PFSK-1 (cell line): ENCODE measurements around the gene CEP290.

Source experiments
- FOXP2 ChIP-seq: optimal IDR thresholded peaks from 2 replicates; pipeline ENCODE3; 2011; ENCODE audit warnings: borderline replicate concordance, control low read depth, inconsistent platforms; ENCODE audit not compliant: insufficient read depth; ENCODE audit errors: extremely low read length, extremely low read depth
- POLR2AphosphoS5 ChIP-seq: IDR thresholded peaks from 2 replicates; pipeline ENCODE4 v1.6.1; 2012; ENCODE audit warnings: low read depth, mild to moderate bottlenecking, control low read depth, low read length, moderate library complexity
- REST ChIP-seq, 2 experiments: IDR thresholded peaks; 2 replicates each; pipeline versions ENCODE4 v1.6.1 to v1.8.0; 2011 to 2012; ENCODE audit warnings: low read depth in 2 of 2, low read length in 2 of 2, control low read depth in 1 of 2, inconsistent platforms in 1 of 2, mild to moderate bottlenecking in 1 of 2, moderate library complexity in 1 of 2; ENCODE audit not compliant: insufficient read depth in 1 of 2
- SIN3A ChIP-seq: IDR thresholded peaks from 2 replicates; pipeline ENCODE4 v1.6.1; 2012; ENCODE audit warnings: mild to moderate bottlenecking, low read length, moderate library complexity, borderline replicate concordance; ENCODE audit not compliant: insufficient read depth
- TAF1 ChIP-seq: IDR thresholded peaks from 2 replicates; pipeline ENCODE4 v1.6.1; 2012; ENCODE audit warnings: low read length, control low read depth, borderline replicate concordance; ENCODE audit not compliant: insufficient read depth

The CEP290 gene

DNA sequence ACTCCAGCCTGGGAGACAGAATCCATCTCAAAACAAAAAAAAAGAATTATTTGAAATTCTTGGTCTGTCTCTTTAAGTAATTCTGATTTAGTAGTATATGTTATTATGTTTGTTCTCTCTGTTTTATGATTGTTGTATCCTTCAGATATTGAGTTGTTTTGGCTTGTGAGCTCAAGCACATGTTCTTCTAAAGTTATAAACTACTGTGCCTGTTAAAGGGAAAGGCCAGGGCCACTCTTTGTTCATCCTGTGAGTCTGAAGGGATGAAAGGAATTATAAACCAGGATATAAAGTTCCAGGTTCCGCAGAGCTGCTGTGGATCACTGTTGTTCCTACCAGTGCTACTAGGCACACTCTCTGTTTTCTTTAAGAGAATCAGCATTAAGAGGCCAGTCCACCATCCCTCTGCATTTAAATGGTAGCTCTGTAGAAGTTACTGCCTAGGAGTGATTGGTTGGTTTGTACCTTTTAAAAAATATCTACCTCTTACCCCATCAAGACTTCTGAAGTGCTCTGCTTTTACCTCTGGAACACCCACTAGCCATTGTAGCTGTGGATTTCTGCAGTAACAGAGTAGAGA, 14.3 kb upstream of the CEP290 start:
- TF ChIP-seq SIN3A: no peak
- no peak for TF ChIP-seq POLR2AphosphoS5

- TF ChIP-seq SIN3A (no peak), REST (IDR thresholded peaks at IDR 0.05; ENCODE audit: insufficient read depth in 1 of 2, low read depth in 2 of 2, low read length in 2 of 2) (no peak), TAF1 (no peak), POLR2AphosphoS5 (no peak), FOXP2 (no peak)
Observed at GRCh38 chr12:88153959-88154358, 12.1 kb upstream of the CEP290 start.

DNA sequence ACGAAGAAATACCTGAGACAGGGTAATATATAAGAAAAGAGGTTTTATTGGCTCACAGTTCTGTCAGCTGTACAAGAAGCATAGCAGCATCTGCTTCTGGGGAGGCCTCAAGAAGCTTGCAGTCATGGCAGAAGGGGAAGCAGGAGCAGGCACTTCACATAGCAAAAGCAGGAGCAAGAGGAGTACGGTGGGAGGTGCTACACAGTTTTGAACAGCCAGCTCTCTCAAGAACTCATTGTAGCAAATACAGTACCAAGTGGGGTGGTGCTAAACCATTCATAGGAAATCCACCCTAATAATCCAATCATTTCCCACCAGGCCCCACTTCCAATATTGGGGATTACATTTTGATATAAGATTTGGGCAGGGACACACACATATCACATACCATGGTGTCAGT, 8.2 kb upstream of the CEP290 start:
- TF ChIP-seq REST (IDR thresholded peaks at IDR 0.05; ENCODE audit: insufficient read depth in 1 of 2, low read depth in 2 of 2, low read length in 2 of 2): no peak
- TF ChIP-seq SIN3A: no peak
- no peak for TF ChIP-seq FOXP2
- TF ChIP-seq POLR2AphosphoS5: no peak

GRCh38 chr12:88145567-88146505, 3.9 kb upstream of the CEP290 start:
- TF ChIP-seq TAF1: no peak
- TF ChIP-seq FOXP2: no peak
- no peak for TF ChIP-seq REST (IDR thresholded peaks at IDR 0.05; ENCODE audit: insufficient read depth in 1 of 2, low read depth in 2 of 2, low read length in 2 of 2)
- no peak for TF ChIP-seq POLR2AphosphoS5
- no peak for TF ChIP-seq SIN3A

- no peak for TF ChIP-seq SIN3A
- no peak for TF ChIP-seq REST (IDR thresholded peaks at IDR 0.05; ENCODE audit: insufficient read depth in 1 of 2, low read depth in 2 of 2, low read length in 2 of 2)
- TF ChIP-seq POLR2AphosphoS5: no peak
- TF ChIP-seq FOXP2: no peak
- TF ChIP-seq TAF1: no peak
Observed at GRCh38 chr12:88144546-88145468, 2.9 kb upstream of the CEP290 start.
